PC-3 (cell line): ENCODE data around the gene UFSP2. TPM values are rescaled to one million over a fixed set of nuclear protein-coding genes. Genes with fewer than 3 reads are reported as not detected.

Source experiments
- ATAC-seq: fragments of 200-7000 bp; cut with Tn5 transposase; 2 replicates; pipeline ENCODE4 v1.9.1; 2020; ENCODE audit warnings: mild to moderate bottlenecking, moderate library complexity
- BruUV-seq: library from RNA; stranded (reverse); fragments of 400-500 nt; replicated peaks from 2 replicates; lab custom pipeline; 2021; lab: Mats Ljungman, UMichigan
- CTCF ChIA-PET: fragments of 300-600 bp; sonication (Branson Sonifier 250); formaldehyde crosslinking; loops from one replicate; lab custom pipeline; 2022; ENCODE audit warnings: antibody characterized with exemption; lab: Charles Lee
- POLR2A ChIA-PET: fragments of 300-600 bp; sonication (Branson Sonifier 250); formaldehyde crosslinking; loops from one replicate; lab custom pipeline; 2022; ENCODE audit warnings: antibody characterized with exemption; ENCODE audit not compliant: unreplicated experiment; lab: Charles Lee
- DNase-seq: peaks from one replicate; pipeline ENCODE4 v3.0.0-alpha.2; 2015
- H2AFZ ChIP-seq: fragments of 300-600 bp; sonication (generic); 2 replicates; pipeline ENCODE4 v1.6.0; 2016; ENCODE audit warnings: antibody characterized with exemption, low read length
- H3F3A ChIP-seq: fragments of 300-600 bp; sonication (generic); one replicate; pipeline ENCODE4 v1.6.0; 2017; ENCODE audit warnings: antibody characterized with exemption, low read length, control low read depth, mild to moderate bottlenecking; ENCODE audit not compliant: unreplicated experiment
- H3K27ac ChIP-seq: fragments of 300-600 bp; sonication (generic); 2 replicates; pipeline ENCODE4 v1.5.1; 2016; ENCODE audit warnings: mild to moderate bottlenecking, low read length
- H3K27me3 ChIP-seq: fragments of 300-600 bp; sonication (generic); 2 replicates; pipeline ENCODE4 v1.6.1; 2016; ENCODE audit warnings: low read length, mixed read lengths
- H3K36me3 ChIP-seq: fragments of 300-600 bp; sonication (generic); 2 replicates; pipeline ENCODE4 v1.6.1; 2016; ENCODE audit warnings: low read depth, mixed run types, low read length, mixed read lengths
- H3K4me1 ChIP-seq: fragments of 300-600 bp; sonication (generic); 2 replicates; pipeline ENCODE4 v1.5.1; 2016; ENCODE audit warnings: low read length; ENCODE audit not compliant: insufficient read depth
- H3K4me2 ChIP-seq: fragments of 300-600 bp; sonication (generic); 2 replicates; pipeline ENCODE4 v1.6.0; 2016; ENCODE audit warnings: low read length
- H3K4me3 ChIP-seq: fragments of 300-600 bp; sonication (generic); 2 replicates; pipeline ENCODE4 v1.5.1; 2016; ENCODE audit warnings: mild to moderate bottlenecking, low read length, mixed read lengths
- H3K79me2 ChIP-seq: fragments of 300-600 bp; sonication (generic); 2 replicates; pipeline ENCODE4 v1.6.1; 2017; ENCODE audit warnings: low read length, mixed read lengths
- H3K9ac ChIP-seq: fragments of 300-600 bp; sonication (generic); 2 replicates; pipeline ENCODE4 v1.6.0; 2016; ENCODE audit warnings: mild to moderate bottlenecking, low read length
- H3K9me2 ChIP-seq: fragments of 300-600 bp; sonication (generic); replicated peaks from 2 replicates; pipeline ENCODE4 v1.6.1; 2016; ENCODE audit warnings: mixed run types, low read length, mixed read lengths
- H3K9me3 ChIP-seq: fragments of 300-600 bp; sonication (generic); 2 replicates; pipeline ENCODE4 v1.6.1; 2016; ENCODE audit warnings: low read length, mixed read lengths
- H4K20me1 ChIP-seq: fragments of 300-600 bp; sonication (generic); 2 replicates; pipeline ENCODE4 v1.6.1; 2016; ENCODE audit warnings: low read length, mixed read lengths
- EZH2 ChIP-seq: fragments of 300-600 bp; sonication (generic); IDR thresholded peaks from one replicate; pipeline ENCODE4 v1.6.1; 2017; ENCODE audit warnings: antibody characterized with exemption, mild to moderate bottlenecking, low read length; ENCODE audit not compliant: unreplicated experiment
- EZH2phosphoT487 ChIP-seq: fragments of 300-600 bp; sonication (generic); IDR thresholded peaks from 2 replicates; pipeline ENCODE4 v1.6.1; 2018; ENCODE audit warnings: mild to moderate bottlenecking, antibody characterized with exemption, low read length, borderline replicate concordance
- intact Hi-C: fragments of 100-400 bp; cut with micrococcal nuclease; formaldehyde crosslinking; loops from 2 replicates; pipeline ENCODE4 v1.9.0; 2023
- total RNA-seq: library from RNA; depleted of rRNA; stranded (reverse); fragments of >200 nt; gene quantifications from 2 replicates; pipeline ENCODE4 v1.2.3, GENCODE V29; 2014
- TF ChIP-seq, protein P1 (sequence below): fragments of 300-600 bp; sonication (generic); conservative IDR thresholded peaks from 2 replicates; pipeline ENCODE4 v1.5.1; 2017; ENCODE audit warnings: antibody characterized with exemption, low read depth, mild to moderate bottlenecking, low read length

The UFSP2 gene
- total RNA-seq, 1 experiment from 2014 or later = 27.0 TPM

DNA sequence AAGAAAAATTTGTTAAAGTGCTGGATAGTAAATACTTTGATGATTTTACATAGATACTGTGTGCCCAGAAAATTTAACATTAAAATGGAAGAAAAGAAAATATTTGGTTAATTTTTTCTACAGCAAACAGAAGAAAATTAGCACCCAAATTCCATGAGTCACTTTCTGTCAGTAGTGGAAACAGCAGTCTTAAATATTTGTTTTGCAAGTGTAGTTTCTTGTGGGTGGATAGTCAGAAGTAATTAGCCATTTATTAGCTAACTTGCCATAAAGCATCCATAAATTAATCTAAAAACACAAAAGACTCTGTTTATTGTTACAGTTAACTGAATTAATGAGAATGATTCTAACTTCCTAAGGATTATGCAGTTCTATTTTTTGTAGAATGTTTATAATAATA is 9.7 kb upstream of the UFSP2 start:
- intact Hi-C loops = no loop called here
- Histone ChIP-seq H3K9me2 (no peaks in the 10 kb centered on the region), H3K4me3 (no peak overlapping the region), H3K9ac (no peak overlapping the region), H3K27me3 (no peaks in the 10 kb centered on the region), H3K36me3 (no peaks in the 10 kb centered on the region), H2AFZ (no peak overlapping the region), H4K20me1 (no peaks in the 10 kb centered on the region), H3K79me2 (no peaks in the 10 kb centered on the region), H3K4me1 (no peaks in the 10 kb centered on the region), H3F3A (no peaks in the 10 kb centered on the region), H3K27ac (no peak overlapping the region), H3K9me3 (no peaks in the 10 kb centered on the region), H3K4me2 (no peak overlapping the region)
- ChIA-PET POLR2A (no interaction called here), CTCF (no interaction called here)
- ATAC-seq (no peak), DNase-seq (no peak)
- no TSS peak for BruUV-seq
- TF ChIP-seq EZH2phosphoT487 = no peak
- no peak for TF ChIP-seq EZH2
- TF ChIP-seq, protein P1, sequence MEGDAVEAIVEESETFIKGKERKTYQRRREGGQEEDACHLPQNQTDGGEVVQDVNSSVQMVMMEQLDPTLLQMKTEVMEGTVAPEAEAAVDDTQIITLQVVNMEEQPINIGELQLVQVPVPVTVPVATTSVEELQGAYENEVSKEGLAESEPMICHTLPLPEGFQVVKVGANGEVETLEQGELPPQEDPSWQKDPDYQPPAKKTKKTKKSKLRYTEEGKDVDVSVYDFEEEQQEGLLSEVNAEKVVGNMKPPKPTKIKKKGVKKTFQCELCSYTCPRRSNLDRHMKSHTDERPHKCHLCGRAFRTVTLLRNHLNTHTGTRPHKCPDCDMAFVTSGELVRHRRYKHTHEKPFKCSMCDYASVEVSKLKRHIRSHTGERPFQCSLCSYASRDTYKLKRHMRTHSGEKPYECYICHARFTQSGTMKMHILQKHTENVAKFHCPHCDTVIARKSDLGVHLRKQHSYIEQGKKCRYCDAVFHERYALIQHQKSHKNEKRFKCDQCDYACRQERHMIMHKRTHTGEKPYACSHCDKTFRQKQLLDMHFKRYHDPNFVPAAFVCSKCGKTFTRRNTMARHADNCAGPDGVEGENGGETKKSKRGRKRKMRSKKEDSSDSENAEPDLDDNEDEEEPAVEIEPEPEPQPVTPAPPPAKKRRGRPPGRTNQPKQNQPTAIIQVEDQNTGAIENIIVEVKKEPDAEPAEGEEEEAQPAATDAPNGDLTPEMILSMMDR = no peak

DNA sequence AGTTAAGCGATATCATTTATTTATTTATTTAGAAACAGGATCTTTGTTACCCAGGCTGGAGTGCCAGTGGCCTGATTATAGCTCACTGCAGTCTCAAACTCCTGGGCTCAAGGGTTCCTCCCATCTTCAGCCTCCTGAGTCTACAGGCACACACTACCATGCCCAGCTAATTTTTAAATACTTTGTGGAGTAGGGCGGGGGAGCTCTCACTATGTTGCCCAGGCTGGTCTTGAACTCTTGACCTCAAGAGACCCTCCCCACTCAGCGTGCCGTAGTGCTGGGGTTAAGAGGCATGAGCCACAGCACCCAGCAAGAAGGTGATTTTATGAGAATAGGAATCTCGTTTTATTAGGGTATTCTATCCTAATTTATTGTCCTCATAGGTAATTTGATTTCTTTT is 3.9 kb upstream of the UFSP2 start:
- Histone ChIP-seq H3K27me3 (no peaks in the 10 kb centered on the region), H3K4me2 (no peak overlapping the region), H3K9ac (no peak overlapping the region), H4K20me1 (no peaks in the 10 kb centered on the region), H3K4me3 (no peak overlapping the region), H3K79me2 (peaks cover 10% of the 10 kb centered on the region), H3K9me3 (no peaks in the 10 kb centered on the region), H3K36me3 (no peaks in the 10 kb centered on the region), H3K4me1 (peaks cover 4% of the 10 kb centered on the region), H3K27ac (no peak overlapping the region), H2AFZ (no peak overlapping the region), H3K9me2 (no peaks in the 10 kb centered on the region), H3F3A (no peaks in the 10 kb centered on the region)
- intact Hi-C loops = no loop called here
- TF ChIP-seq EZH2 = no peak
- no peak for TF ChIP-seq EZH2phosphoT487
- TF ChIP-seq, protein P1 = no peak
- CTCF ChIA-PET = interaction anchor here (0.5 kb wide), 1 partner anchor 44 kb away, joined by 3 read pairs; no protein-coding TSS in a partner anchor
- ATAC-seq = no peak
- DNase-seq = no peak
- POLR2A ChIA-PET = no interaction called here
- BruUV-seq = no TSS peak

DNA sequence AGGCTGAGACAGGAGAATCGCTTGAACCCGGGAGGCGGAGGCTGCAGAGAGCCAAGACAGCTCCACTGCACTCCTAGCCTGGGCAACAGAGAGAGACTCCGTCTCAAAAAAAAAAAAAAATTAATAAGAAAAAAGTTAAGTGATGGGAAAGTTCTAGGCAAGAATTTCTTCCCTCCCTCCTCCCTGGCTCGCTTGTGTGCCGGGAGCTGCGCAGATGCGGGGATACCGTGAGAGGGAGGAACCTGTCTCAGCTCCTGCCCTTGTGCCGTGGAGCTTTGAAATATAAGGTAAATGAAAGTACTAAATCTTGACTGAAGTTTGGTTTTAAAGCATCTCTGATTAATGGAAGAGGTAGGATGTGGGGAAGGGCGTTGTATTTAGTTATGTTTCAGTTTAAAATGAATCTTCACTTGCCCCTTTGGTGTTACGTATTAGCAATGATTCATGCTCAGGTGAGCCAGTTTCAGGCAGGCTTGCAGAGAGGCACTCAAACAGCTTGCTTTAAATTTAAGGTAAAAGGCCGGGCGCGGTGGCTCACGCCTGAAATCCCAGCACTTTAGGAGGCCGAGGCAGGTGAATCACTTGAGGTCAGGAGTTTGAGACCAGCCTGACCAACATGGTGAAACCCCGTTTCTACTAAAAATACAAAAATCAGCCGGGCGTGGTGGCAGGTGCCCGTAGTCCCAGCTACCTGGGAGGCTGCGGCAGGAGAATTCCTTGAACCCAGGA is 1.4 kb upstream of the UFSP2 start:
- intact Hi-C loops = no loop called here
- Histone ChIP-seq H3K27me3 (no peaks in the 10 kb centered on the region), H3K27ac (no peak overlapping the region), H3K36me3 (no peaks in the 10 kb centered on the region), H3K4me3 (no peak overlapping the region), H3K4me1 (peaks cover 5% of the 10 kb centered on the region), H3K9me2 (no peaks in the 10 kb centered on the region), H2AFZ (no peak overlapping the region), H3K9ac (no peak overlapping the region), H3K4me2 (no peak overlapping the region), H4K20me1 (no peaks in the 10 kb centered on the region), H3F3A (no peaks in the 10 kb centered on the region), H3K9me3 (no peaks in the 10 kb centered on the region), H3K79me2 (peaks cover 22% of the 10 kb centered on the region)
- no peak for ATAC-seq
- CTCF ChIA-PET = interaction anchor here (0.6 kb wide), 1 partner anchor 23 kb away, joined by 7 read pairs; no protein-coding TSS in a partner anchor
- DNase-seq = no peak
- no TSS peak for BruUV-seq
- POLR2A ChIA-PET = interaction anchor here (0.7 kb wide), 1 partner anchor 168 kb away, joined by 17 read pairs; no protein-coding TSS in a partner anchor
- TF ChIP-seq, protein P1 = no peak
- TF ChIP-seq EZH2phosphoT487 (no peak), EZH2 (no peak)
